Activated CD4-positive, alpha-beta memory T cell treated with anti-CD3 and anti-CD28 coated beads for 36 hours (primary cell): Measurements from ENCODE around the gene GPS1. TPM values are rescaled to one million over a fixed set of nuclear protein-coding genes. Genes with fewer than 3 reads are reported as not detected.

Source experiments
- CTCF ChIA-PET: fragments of 350-600 bp; sonication (Branson Sonifier 250); formaldehyde crosslinking; loops from one replicate; lab custom pipeline; 2021; ENCODE audit warnings: antibody characterized with exemption, inconsistent platforms; lab: Charles Lee
- POLR2A ChIA-PET: fragments of 350-600 bp; sonication (Branson Sonifier 250); formaldehyde crosslinking; loops from one replicate; lab custom pipeline; 2021; ENCODE audit warnings: antibody characterized with exemption; lab: Charles Lee
- DNase-seq: peaks from one replicate; pipeline ENCODE4 v3.0.0-alpha.2; 2020
- H3K27ac Mint-ChIP-seq: one replicate; pipeline ENCODE4 v1.8.0; 2021; ENCODE audit warnings: mixed read lengths
- H3K27me3 Mint-ChIP-seq: one replicate; pipeline ENCODE4 v1.8.0; 2021; ENCODE audit warnings: mixed read lengths
- H3K36me3 Mint-ChIP-seq: one replicate; pipeline ENCODE4 v1.8.0; 2021; ENCODE audit warnings: mixed read lengths
- H3K4me1 Mint-ChIP-seq: one replicate; pipeline ENCODE4 v1.8.0; 2021; ENCODE audit warnings: low read depth, mixed read lengths
- H3K4me3 Mint-ChIP-seq: one replicate; pipeline ENCODE4 v1.8.0; 2021; ENCODE audit warnings: mild to moderate bottlenecking, mixed read lengths
- H3K9me3 Mint-ChIP-seq: one replicate; pipeline ENCODE4 v1.8.0; 2021; ENCODE audit warnings: mixed read lengths
- intact Hi-C: fragments of 100-400 bp; cut with micrococcal nuclease; formaldehyde crosslinking; loops from one replicate; pipeline ENCODE4 v1.15.1; 2023
- total RNA-seq, 2 experiments: library from RNA; stranded (reverse); gene quantifications; one replicate each; pipeline ENCODE4 v1.2.3, GENCODE V29; 2021

The GPS1 gene
- total RNA-seq, 2 experiments from 2014 or later: 86.8 to 89.1 TPM

DNA sequence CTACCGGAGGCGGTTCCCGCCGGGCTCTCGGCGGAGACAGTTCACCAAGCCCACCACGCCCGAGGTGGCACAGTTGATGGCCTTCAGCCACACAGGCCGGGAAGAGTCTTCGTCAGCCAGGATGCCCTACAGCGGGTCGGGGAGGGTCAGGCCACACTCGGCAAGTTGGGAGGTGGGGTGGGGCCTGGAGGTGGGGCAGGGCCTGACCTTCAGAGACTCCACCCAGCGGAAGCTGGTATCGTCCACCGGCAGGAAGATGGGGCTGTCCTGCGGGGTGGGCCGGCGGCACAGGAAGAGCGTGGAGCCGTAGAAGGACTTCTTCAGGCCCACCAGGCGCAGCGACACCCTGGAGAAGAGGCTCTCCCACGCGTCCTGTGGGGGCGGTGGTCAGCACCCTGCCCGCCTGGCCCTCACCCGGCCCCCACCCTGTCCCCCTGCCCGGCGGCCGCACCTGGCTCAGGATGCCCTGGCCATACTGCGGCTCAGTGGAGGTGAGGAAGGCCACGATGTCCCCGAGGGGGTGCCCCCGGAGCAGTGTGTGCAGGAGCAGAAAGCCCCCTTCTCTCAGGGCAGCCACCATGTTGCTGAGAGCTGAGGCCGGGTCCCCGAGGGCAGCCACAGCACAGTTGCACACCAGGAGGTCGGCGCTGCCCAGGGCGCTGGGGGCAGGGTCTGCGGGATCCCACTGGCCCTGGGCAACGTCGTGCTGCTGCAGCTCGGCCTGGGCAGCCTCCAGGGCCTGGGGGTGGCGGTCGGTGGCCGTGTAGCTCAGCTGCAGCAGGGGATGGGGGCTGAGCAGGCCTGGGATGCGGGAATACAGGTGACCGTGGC is 33.5 kb downstream of the GPS1 start:
- H3K4me1 Mint-ChIP-seq: no peaks in the 10 kb centered on the region
- no peak overlapping the region for H3K27ac Mint-ChIP-seq
- H3K36me3 Mint-ChIP-seq: peaks cover 18% of the 10 kb centered on the region
- ChIA-PET CTCF (no interaction called here), POLR2A (interaction anchor here (0.5 to 0.8 kb wide), 3 partner anchors 20 to 371 kb away, joined by 3 to 6 read pairs (median 3); partner anchors contain the start of gene DUS1L)
- DNase-seq: no peak
- H3K27me3 Mint-ChIP-seq: no peaks in the 10 kb centered on the region
- H3K4me3 Mint-ChIP-seq: no peak overlapping the region
- intact Hi-C loops: no loop called here
- no peaks in the 10 kb centered on the region for H3K9me3 Mint-ChIP-seq

DNA sequence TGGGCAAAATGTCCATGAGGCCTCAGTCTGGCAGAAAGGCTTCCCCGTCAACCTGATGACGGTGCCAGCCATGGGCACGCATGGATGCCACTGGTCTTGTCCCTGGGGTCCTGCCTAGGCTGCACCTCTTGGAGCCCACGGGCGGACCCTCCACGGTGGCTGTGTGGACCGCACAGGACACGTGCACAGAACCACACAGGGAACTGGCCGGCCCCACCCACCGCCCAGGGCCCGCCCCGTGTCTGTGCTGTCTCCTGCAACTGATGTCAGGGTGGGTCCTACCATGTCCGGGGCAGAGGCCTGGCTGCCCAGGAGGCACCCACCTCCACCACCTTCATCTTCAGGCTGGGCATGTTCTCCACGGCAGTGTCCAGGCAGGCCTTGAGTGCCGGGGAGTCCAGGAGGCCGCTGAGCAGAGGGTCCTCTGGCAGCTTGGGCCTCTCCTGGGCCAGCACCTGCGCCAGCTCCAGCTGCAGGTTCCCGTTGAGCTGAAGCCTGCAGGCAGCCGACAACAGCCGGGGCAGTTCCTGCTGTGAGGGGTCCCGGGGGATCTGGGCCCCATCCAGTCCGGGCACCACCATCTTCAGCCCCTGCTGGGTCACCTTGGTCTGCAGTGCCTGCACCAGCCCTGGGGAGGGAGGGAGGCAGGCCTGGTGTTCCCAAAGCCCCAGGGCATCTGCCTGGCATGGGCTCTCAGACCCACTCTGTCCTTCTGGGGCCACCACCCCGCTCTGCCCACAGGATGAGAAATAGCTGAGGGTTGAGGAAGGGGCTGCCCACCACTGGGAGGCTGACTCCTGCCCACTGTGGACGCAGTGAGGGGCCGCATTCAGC is 34.5 kb downstream of the GPS1 start:
- intact Hi-C loops: no loop called here
- no peak overlapping the region for H3K4me3 Mint-ChIP-seq
- H3K27me3 Mint-ChIP-seq: no peaks in the 10 kb centered on the region
- H3K4me1 Mint-ChIP-seq: no peaks in the 10 kb centered on the region
- ChIA-PET CTCF (no interaction called here), POLR2A (no interaction called here)
- H3K27ac Mint-ChIP-seq: no peak overlapping the region
- no peak for DNase-seq
- H3K36me3 Mint-ChIP-seq: peaks cover 18% of the 10 kb centered on the region
- H3K9me3 Mint-ChIP-seq: no peaks in the 10 kb centered on the region

DNA sequence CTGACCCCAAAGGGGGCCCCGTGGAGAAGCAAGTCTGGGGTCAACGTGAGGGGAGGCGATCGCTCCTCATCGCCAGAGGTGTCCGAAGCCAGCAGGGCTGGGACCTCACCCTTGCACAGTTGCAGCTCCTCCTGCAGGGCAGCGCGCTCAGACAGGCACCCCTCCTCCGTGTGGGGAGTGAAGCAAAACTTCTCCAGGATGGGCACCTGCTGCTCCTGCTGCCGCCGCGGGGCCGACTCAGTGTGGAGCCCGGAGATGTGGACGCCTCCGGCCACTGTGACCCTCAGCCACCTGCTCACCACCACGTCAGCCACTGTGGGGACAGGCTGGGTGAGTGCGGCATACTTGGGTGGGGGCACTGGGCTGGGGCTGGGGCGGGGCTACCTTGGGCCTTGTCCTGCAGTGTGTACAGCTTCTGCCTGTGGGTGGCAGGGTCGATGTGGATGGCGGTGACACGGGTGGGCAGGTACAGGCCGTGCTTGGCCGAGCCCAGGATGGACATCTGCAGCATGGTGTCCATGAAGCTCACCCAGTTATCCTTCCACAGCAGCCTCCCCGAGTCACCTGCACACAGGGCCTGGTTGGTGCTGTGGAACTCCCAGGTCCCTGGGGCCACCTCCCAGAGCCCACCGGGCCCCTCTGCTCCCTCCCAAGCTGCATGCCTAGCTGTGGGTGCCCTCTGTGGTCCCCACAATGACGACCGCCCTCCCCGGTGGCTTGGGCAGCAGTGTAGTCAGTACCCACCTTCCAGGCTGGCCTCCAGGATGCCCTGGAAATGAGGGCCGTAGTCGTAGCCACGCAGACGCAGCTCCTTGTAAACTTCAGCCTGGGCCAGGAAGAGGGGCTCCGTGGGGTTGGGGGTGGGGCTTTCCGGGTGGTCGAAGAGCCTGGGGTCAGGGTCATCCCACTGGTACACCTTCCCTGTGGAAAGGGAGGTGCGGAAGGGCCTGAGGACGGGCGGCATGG is 35.5 kb downstream of the GPS1 start:
- no peak overlapping the region for H3K4me3 Mint-ChIP-seq
- H3K9me3 Mint-ChIP-seq: no peaks in the 10 kb centered on the region
- no peaks in the 10 kb centered on the region for H3K27me3 Mint-ChIP-seq
- H3K27ac Mint-ChIP-seq: no peak overlapping the region
- POLR2A ChIA-PET: no interaction called here
- intact Hi-C loops: no loop called here
- no peaks in the 10 kb centered on the region for H3K4me1 Mint-ChIP-seq
- CTCF ChIA-PET: no interaction called here
- H3K36me3 Mint-ChIP-seq: peaks cover 20% of the 10 kb centered on the region
- DNase-seq: no peak

DNA sequence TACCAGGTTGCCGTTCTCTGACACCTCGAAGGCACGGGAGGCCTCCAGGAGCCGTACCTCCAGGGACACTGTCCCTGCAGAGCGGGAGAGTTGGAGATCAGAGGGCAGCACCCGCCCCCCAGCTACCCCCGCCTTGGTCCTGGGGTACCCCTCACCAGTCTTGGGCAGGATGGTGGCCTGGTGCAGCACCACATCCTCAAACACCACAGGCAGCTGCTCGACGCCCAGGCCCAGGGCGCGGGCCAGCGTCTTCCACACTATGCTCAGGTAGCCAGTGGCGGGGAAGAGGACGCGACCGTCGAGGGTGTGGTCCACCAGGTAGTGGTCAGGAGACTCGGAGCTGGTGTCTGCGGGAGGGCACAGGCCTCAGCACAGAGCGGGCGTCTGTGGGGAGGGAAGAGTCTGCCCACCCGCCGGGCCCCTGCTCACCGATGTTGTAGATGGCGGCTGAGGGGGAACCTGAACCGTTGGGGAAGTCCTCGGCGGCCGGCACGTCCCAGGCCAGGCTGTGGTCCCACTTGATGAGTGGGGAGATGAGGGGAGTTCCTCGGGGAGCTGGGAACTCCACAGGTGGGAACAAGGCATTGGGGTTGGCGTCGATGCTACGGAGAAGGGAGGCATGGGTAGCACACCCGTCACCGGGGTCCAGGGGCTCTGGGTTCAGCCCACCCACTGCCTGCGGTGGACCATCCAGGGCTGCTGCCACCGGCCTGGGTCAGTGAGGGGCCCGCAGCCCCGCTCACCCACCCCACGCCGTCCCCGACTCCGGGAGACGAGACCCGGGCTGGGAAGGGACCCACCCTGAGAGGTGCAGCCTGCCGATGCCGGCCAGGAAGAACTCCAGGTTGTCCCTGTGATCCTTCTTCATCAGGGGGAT is 36.5 kb downstream of the GPS1 start:
- H3K27me3 Mint-ChIP-seq: no peaks in the 10 kb centered on the region
- no peak overlapping the region for H3K4me3 Mint-ChIP-seq
- no peaks in the 10 kb centered on the region for H3K9me3 Mint-ChIP-seq
- H3K4me1 Mint-ChIP-seq: no peaks in the 10 kb centered on the region
- peaks cover 19% of the 10 kb centered on the region for H3K36me3 Mint-ChIP-seq
- POLR2A ChIA-PET: no interaction called here
- intact Hi-C loops: no loop called here
- CTCF ChIA-PET: no interaction called here
- no peak for DNase-seq
- H3K27ac Mint-ChIP-seq: no peak overlapping the region

DNA sequence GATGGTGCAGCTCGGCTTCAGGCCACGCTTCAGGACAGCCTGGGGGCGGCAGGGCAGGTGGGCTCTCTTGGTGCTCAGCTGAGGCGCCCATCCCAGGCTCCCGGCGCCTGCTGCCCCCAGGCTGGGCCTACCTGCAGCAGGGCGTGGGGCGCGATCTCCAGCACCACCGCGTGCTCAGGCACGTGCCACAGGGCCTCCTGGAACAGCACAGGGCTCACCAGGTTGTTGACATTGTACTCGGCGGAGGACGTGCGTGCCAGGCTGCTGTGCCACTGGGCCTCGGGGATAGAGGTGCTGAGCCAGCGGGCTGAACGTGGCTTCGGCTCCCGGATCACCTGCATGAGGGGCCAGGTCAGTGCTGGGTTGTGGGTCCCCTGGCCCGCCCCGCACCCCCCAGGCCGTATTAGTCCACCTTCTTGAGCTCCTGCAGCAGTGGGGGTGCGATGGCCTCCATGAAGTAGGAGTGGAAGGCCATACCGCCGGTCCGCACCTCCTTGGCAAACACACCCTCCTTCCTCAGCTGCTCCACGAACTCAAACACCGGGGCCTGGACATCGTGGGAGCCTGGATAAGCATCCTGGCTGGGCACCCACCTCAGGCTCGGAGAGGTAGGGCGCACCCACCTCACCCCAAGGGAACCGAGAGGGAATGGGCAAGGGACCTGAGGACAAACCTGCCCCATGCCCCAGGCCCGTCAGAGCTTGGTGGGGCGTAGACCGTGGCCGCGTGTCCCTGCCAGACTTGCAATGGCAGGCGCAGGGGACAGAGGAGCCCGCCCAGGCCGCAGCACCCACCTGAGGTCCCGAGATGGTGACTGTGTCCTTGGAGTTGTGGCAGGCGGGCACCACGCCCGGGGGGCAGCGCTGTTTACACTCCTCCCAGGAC is 37.4 kb downstream of the GPS1 start:
- Mint-ChIP-seq H3K9me3 (no peaks in the 10 kb centered on the region), H3K36me3 (peaks cover 18% of the 10 kb centered on the region), H3K27ac (no peak overlapping the region), H3K27me3 (no peaks in the 10 kb centered on the region), H3K4me1 (no peaks in the 10 kb centered on the region), H3K4me3 (no peak overlapping the region)
- intact Hi-C loops: no loop called here
- POLR2A ChIA-PET: interaction anchor here (1.2 kb wide), 1 partner anchor 12 kb away, joined by 3 read pairs; no protein-coding TSS in a partner anchor
- CTCF ChIA-PET: no interaction called here
- no peak for DNase-seq

DNA sequence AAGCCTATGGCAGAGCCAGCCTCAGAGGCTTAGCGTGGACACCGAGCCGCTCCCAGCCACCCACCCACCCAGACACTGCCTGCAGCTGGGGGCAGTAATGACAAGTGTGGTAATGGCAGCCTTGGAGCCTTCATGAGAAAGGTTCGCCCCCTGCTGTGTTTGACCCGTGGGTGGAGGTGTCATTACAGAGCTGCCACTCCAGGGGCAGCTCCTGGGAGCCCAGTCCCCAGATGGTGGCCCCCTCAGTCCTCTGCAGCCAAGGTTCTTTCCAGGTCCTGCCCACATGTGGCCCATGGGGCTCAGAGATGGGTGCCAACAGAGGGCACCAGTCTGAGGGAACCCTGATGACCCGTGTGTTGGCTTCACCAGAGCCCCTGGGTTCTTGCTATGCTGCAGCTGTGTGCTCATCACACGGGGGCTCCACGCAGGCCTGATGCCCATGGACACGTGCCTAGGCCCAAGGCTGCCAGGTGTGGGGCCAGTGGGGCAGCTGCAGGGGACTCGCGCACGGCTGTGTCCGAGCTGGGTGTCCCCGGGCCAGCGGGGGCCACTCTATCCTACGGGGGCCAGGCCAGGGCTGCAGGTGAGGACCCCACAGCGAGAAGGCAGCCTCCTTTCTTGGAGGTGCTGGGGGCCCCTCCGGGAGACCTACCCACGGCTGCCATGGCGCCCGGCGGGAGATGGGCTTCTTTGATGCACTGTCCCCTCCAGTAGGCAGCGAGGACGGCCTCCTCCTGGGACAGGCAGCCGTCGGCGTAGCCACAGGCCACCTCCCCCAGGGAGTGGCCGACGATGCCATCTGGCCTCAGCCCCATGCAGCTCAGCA is 38.2 kb downstream of the GPS1 start:
- Mint-ChIP-seq H3K27ac (no peak overlapping the region), H3K9me3 (no peaks in the 10 kb centered on the region), H3K27me3 (no peaks in the 10 kb centered on the region), H3K4me3 (no peak overlapping the region), H3K4me1 (no peaks in the 10 kb centered on the region), H3K36me3 (peaks cover 14% of the 10 kb centered on the region)
- intact Hi-C loops: loop anchor here (10.0 kb wide), 2 partner anchors 365 to 665 kb away; partner anchors contain the start of genes CYBC1, NARF and TBCD
- no peak for DNase-seq
- ChIA-PET POLR2A (interaction anchor here (1.2 kb wide), 1 partner anchor 13 kb away, joined by 3 read pairs; no protein-coding TSS in a partner anchor), CTCF (no interaction called here)

DNA sequence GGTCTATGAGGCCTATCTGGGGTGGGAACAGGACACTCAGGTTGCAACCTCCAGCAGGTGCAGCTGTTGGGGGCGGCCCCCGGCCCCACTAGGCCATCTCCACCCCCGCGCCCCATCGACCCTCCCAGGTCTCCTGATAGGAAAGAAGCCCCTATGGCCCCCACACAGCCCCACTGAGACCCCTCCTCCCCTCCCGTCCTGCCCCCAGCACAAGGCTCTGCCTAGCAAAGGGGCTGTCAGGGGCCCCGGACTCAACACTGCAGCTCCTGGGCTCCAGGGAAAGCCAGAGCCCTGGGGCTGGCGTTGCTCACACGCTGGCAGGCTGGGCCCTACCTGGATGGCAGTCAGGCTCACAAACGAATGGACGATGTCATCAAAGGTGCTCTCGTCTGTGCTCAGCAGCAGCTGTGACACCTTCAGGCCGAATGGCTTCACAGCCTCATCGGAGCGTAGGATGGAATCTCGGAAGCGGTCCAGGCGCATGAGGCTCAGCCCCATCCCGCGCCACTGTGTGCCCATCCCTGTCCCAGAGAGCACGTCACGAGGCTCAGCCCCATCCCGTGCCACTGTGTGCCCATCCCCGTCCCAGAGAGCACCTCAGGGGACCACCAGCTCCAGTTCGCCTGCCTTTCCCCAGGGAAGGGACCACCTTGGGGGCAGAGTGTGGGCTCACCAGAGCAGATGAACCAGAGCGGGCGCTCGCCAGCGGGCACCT is 39.0 kb downstream of the GPS1 start:
- Mint-ChIP-seq H3K4me1 (no peaks in the 10 kb centered on the region), H3K36me3 (peaks cover 13% of the 10 kb centered on the region), H3K4me3 (no peak overlapping the region), H3K9me3 (no peaks in the 10 kb centered on the region), H3K27me3 (no peaks in the 10 kb centered on the region), H3K27ac (no peak overlapping the region)
- DNase-seq: no peak
- ChIA-PET POLR2A (interaction anchor here (1.2 kb wide), 1 partner anchor 14 kb away, joined by 3 read pairs; no protein-coding TSS in a partner anchor), CTCF (interaction anchor here (0.5 kb wide), 1 partner anchor 213 kb away, joined by 3 read pairs; no protein-coding TSS in a partner anchor)
- intact Hi-C loops: loop anchor here (10.0 kb wide), 2 partner anchors 364 to 664 kb away; partner anchors contain the start of genes CYBC1, NARF and TBCD

DNA sequence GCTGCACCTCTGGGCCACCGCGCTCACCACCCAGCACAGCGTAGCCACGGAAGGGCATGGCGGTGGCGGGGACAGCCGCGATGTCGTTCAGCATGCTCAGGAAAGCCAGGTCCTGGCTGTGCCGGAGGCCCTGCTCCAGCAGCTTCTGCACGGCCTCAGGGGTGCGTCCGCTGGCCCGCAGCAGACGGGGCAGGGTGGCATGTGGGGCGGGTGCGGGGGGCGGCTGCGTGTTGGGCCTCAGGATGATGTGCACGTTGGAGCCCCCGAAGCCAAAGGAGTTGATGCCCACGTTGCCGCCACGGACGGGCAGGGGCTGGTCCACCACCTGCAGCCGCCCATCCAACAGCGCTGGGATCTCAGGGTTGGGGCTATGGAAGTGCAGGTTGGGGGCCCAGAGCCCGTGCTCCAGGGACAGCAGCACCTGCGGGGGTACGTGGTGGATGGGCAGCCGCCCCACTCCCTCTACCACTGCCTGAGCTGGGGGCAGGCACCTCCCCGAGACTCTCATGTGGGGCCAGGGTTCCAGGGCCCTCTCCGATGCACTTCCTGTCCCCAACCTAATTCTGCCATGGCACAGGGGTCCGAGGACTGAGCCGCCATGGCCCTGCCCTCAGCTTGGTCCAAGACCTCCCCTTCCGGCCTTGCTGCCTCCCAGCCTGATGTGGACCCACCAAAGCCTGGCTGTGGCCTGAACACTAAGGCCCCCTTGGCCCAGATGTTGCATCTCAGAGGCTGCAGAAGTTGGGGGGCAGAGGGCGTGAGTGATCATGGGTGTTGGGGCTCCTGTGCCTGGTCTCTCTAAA is 39.8 kb downstream of the GPS1 start:
- Mint-ChIP-seq H3K9me3 (no peaks in the 10 kb centered on the region), H3K27me3 (no peaks in the 10 kb centered on the region), H3K27ac (no peak overlapping the region), H3K4me3 (no peak overlapping the region), H3K36me3 (peaks cover 14% of the 10 kb centered on the region), H3K4me1 (peaks cover 5% of the 10 kb centered on the region)
- POLR2A ChIA-PET: no interaction called here
- intact Hi-C loops: loop anchor here (10.0 kb wide), 2 partner anchors 363 to 663 kb away; partner anchors contain the start of genes CYBC1, NARF and TBCD
- CTCF ChIA-PET: no interaction called here
- no peak for DNase-seq
